Breast epithelium (tissue), 3 donors: ENCODE results near the gene ASXL3.

Experiments used
- CTCF ChIP-seq, 3 donors: fragments of 450-650 bp; IDR thresholded peaks; one replicate each; pipeline ENCODE4 v1.5.1; 2016 to 2017; ENCODE audit warnings: antibody characterized with exemption in 3 of 3, mild to moderate bottlenecking in 3 of 3, moderate library complexity in 3 of 3
- POLR2A ChIP-seq: fragments of 450-650 bp; IDR thresholded peaks from one replicate; pipeline ENCODE4 v1.6.1; 2016; ENCODE audit warnings: antibody characterized with exemption, mild to moderate bottlenecking, moderate library complexity

- no peak for TF ChIP-seq CTCF (IDR thresholded peaks at IDR 0.05)
- TF ChIP-seq POLR2A, result no peak
These were observed 36.7 kb upstream of the ASXL3 start for GRCh38 chr18:33541316-33541715.
